Ovary (tissue), 9 donors: Measurements from ENCODE around the gene SLC2A5. TPM values are rescaled to one million over a fixed set of nuclear protein-coding genes. Genes with fewer than 3 reads are reported as not detected.

Experiments
- DNase-seq, 5 donors: peaks; one replicate each; pipeline ENCODE4 v3.0.0-alpha.2; 2019 to 2020
- H3K27ac ChIP-seq, 2 donors: fragments of 200-600 bp; one replicate each; pipeline versions ENCODE4 v1.5.1 to v1.8.0; 2019 to 2022
- H3K27me3 ChIP-seq: fragments of 200-600 bp; one replicate; pipeline ENCODE4 v1.8.0; 2022
- H3K36me3 ChIP-seq: fragments of 200-600 bp; sonication (generic); one replicate; pipeline ENCODE4 v1.5.1; 2019
- H3K4me1 ChIP-seq: one replicate; pipeline ENCODE4 v1.8.1; 2013; ENCODE audit warnings: mild to moderate bottlenecking, moderate library complexity; ENCODE audit not compliant: insufficient read depth
- H3K4me3 ChIP-seq: fragments of 200-600 bp; sonication (generic); one replicate; pipeline ENCODE4 v1.5.1; 2017
- H3K9me3 ChIP-seq, 2 donors: fragments of 200-600 bp in 1 of 2; sonication (generic) in 1 of 2; one replicate each; pipeline versions ENCODE4 v1.5.1 to v1.8.1; 2013 to 2019; ENCODE audit warnings: mild to moderate bottlenecking in 1 of 2, moderate library complexity in 1 of 2
- EP300 ChIP-seq: sonication (generic); formaldehyde crosslinking; IDR thresholded peaks from one replicate; pipeline ENCODE4 v1.6.1; 2017; ENCODE audit warnings: antibody characterized with exemption
- POLR2A ChIP-seq: fragments of 450-650 bp; IDR thresholded peaks from one replicate; pipeline ENCODE4 v1.6.1; 2017; ENCODE audit warnings: antibody characterized with exemption, mild to moderate bottlenecking, moderate library complexity
- WGBS, 3 donors: extraction: QIAGEN DNeasy Blood & Tissue Kit in 1 of 3; methylation state at CpG; one replicate each; pipeline versions ENCODE4 v1.1.5 to v1.1.7; 2013 to 2017; 5-methylcytosine and 5-hydroxymethylcytosine counted together
- intact Hi-C, 4 donors: fragments of 100-400 bp; cut with DNase I; formaldehyde crosslinking; loops; one replicate each; pipeline versions ENCODE4 v1.11.0 to v1.15.1; 2022 to 2023
- polyA plus RNA-seq, 2 donors: library from polyadenylated mRNA; stranded (reverse); fragments of 200-250 nt in 1 of 2; fragments of 350-450 nt in 1 of 2; fragmentation: Illumina TruSeq in 1 of 2; extraction: RNeasy Lipid Tissue Mini Kit (QIAGEN cat#74804) in 1 of 2; gene quantifications; one replicate each; pipeline ENCODE4 v1.2.3, GENCODE V29; 2013 to 2014
- total RNA-seq, 7 donors: library from RNA; depleted of rRNA in 2 of 7; stranded (reverse); fragments of >200 nt in 2 of 7; fragmentation: NEBNext Ultra II Directional in 3 of 7; extraction: Animal tissue kit (Norgen Biotek cat#: 25700) in 3 of 7; gene quantifications; one replicate each; pipeline versions ENCODE4 v1.1.0 to v1.2.4, GENCODE V29; 2016 to 2023
- TF ChIP-seq, protein P1 (sequence below), 3 donors: fragments of 450-650 bp in 2 of 3; fragments of 200-600 bp in 1 of 3; IDR thresholded peaks; one replicate each; pipeline versions ENCODE4 v1.5.1 to v1.8.0; 2016 to 2022; ENCODE audit warnings: antibody characterized with exemption in 3 of 3, mild to moderate bottlenecking in 1 of 3
- donor health status: DM: no; HTN: no; CAD: no; lungs with moderate emphysema.
- donor health status: DM: no; HTN: no; CAD: no.
- donor health status: Bipolar disorder and iron deficiency.
- donor health status: DM: yes; HTN: yes; CAD: no.
- donor health status: DM: no; HTN: no; CAD: no.
- donor health status: DM: yes; HTN: yes; CAD: no.

Gene SLC2A5
- total and polyA plus RNA-seq, 9 donors, result 0.64 to 19.4 (median 5.6) TPM

GRCh38 chr1:9009438-9010370 lies 59.7 kb downstream of the SLC2A5 start:
- Histone ChIP-seq H3K27ac (no peak overlapping the region), H3K27me3 (no peaks in the 10 kb centered on the region), H3K9me3 (no peaks in the 10 kb centered on the region), H3K36me3 (no peaks in the 10 kb centered on the region), H3K4me3 (no peak overlapping the region), H3K4me1 (no peaks in the 10 kb centered on the region)
- 69 to 70% (median 69%) methylated on average over 21 of the region's 21 CpGs for WGBS, 3 donors
- intact Hi-C loops, result loop anchor here in 3 of 4 donors (5.0 to 10.0 kb wide), 4 partner anchors 85 to 1005 kb away; no protein-coding TSS in a partner anchor
- TF ChIP-seq EP300, result no peak
- TF ChIP-seq, protein P1, sequence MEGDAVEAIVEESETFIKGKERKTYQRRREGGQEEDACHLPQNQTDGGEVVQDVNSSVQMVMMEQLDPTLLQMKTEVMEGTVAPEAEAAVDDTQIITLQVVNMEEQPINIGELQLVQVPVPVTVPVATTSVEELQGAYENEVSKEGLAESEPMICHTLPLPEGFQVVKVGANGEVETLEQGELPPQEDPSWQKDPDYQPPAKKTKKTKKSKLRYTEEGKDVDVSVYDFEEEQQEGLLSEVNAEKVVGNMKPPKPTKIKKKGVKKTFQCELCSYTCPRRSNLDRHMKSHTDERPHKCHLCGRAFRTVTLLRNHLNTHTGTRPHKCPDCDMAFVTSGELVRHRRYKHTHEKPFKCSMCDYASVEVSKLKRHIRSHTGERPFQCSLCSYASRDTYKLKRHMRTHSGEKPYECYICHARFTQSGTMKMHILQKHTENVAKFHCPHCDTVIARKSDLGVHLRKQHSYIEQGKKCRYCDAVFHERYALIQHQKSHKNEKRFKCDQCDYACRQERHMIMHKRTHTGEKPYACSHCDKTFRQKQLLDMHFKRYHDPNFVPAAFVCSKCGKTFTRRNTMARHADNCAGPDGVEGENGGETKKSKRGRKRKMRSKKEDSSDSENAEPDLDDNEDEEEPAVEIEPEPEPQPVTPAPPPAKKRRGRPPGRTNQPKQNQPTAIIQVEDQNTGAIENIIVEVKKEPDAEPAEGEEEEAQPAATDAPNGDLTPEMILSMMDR (IDR thresholded peaks at IDR 0.05), result peak in 2 of 3 donors; percentile 19 to 46
- peak in 4 of 5 donors; percentile 36 to 60 (median 42) for DNase-seq

DNA sequence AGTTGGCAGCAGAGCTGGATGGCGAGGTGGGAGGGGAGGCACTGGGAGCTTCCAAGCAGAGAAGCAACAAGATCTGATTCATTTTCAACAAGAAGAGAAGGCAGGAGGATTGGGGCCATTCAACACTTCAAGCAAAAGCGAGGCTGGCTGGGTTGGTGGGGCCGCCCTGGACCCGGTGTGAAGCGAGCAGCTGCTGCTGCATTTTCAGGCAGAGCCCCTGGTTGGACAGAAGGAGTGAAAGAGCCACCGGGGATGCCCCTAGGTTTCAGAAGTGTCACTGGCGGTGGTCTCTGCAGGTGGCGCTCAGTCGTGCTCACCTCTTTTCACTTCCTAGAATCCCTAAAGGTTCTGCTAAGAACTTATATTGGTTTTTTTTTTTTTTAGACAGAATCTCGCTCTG lies 61.2 kb downstream of the SLC2A5 start:
- Histone ChIP-seq H3K4me3 (no peak overlapping the region), H3K4me1 (no peaks in the 10 kb centered on the region), H3K36me3 (no peaks in the 10 kb centered on the region), H3K27me3 (no peaks in the 10 kb centered on the region), H3K9me3 (no peaks in the 10 kb centered on the region), H3K27ac (no peak overlapping the region)
- 88 to 97% (median 92%) methylated on average over 10 of the region's 10 CpGs for WGBS, 3 donors
- TF ChIP-seq, protein P1 (IDR thresholded peaks at IDR 0.05), result no peak
- no peak for TF ChIP-seq EP300
- no peak for TF ChIP-seq POLR2A
- no peak for DNase-seq
- intact Hi-C loops, result loop anchor here in 2 of 4 donors (5.0 to 10.0 kb wide), 3 partner anchors 94 to 1003 kb away; no protein-coding TSS in a partner anchor

DNA sequence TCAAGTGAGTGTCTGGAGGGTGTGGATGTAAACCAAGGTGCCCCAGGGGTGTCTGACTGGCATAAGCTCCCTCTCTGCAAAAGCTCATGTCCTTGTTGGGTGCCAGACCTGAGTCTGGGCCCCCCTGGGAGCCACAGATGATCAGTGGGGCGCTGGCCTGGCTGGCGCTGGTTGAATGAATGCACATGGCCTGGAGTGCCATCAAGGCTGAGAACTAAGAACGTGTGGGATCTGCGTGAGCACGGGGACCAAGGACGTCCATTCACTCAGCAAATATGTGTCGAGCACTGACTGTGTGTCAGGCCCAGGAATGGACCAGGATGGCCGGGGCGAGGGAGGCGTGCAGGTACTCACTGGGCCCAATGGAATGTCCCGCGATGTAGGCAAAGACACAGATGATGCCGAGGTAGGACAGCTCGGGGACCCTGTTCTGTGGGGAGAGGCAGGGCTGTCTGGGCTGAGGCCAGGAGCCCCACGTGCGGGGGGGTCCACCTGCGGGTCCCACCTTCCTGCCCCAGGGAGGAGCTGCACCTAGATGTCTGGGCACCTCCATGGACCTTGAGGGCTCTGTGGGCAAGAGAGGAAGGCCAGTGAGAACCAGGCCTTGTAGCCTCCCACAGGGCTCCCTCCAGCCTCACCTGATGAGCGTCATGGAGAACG lies 62.3 kb downstream of the SLC2A5 start:
- 89 to 92% (median 91%) methylated on average over 19 of the region's 19 CpGs for WGBS, 3 donors
- H3K9me3 ChIP-seq, result no peaks in the 10 kb centered on the region
- H3K36me3 ChIP-seq, result no peaks in the 10 kb centered on the region
- H3K4me3 ChIP-seq, result no peak overlapping the region
- intact Hi-C loops, result loop anchor here in 2 of 4 donors (5.0 to 10.0 kb wide), 3 partner anchors 95 to 1002 kb away; no protein-coding TSS in a partner anchor
- H3K27me3 ChIP-seq, result no peaks in the 10 kb centered on the region
- no peak for TF ChIP-seq POLR2A
- no peak for TF ChIP-seq EP300
- TF ChIP-seq, protein P1 (IDR thresholded peaks at IDR 0.05), result no peak
- H3K27ac ChIP-seq, result no peak overlapping the region
- DNase-seq, result no peak
- no peaks in the 10 kb centered on the region for H3K4me1 ChIP-seq

- H3K27ac ChIP-seq, result no peak overlapping the region
- no peak for TF ChIP-seq EP300
- no peak for TF ChIP-seq POLR2A
- TF ChIP-seq, protein P1 (IDR thresholded peaks at IDR 0.05), result no peak
- H3K9me3 ChIP-seq, result no peaks in the 10 kb centered on the region
- intact Hi-C loops, result loop anchor here in 2 of 4 donors (5.0 to 10.0 kb wide), 3 partner anchors 97 to 1001 kb away; no protein-coding TSS in a partner anchor
- no peaks in the 10 kb centered on the region for H3K36me3 ChIP-seq
- 62 to 69% (median 68%) methylated on average over 8 of the region's 8 CpGs for WGBS, 3 donors
- H3K4me1 ChIP-seq, result no peaks in the 10 kb centered on the region
- H3K27me3 ChIP-seq, result no peaks in the 10 kb centered on the region
- no peak overlapping the region for H3K4me3 ChIP-seq
- no peak for DNase-seq
These were observed 64.1 kb downstream of the SLC2A5 start for GRCh38 chr1:9005395-9005708.
